ENCODE measurements around the gene CCDC97. TPM values are rescaled to one million over a fixed set of nuclear protein-coding genes. Genes with fewer than 3 reads are reported as not detected.

CCDC97 gene
- polyA plus RNA-seq, 1 of the 3 experiments (the other 2 are of a cell fraction): 9.6 TPM

GRCh38 chr19:41273076-41273475 is 36.9 kb upstream of the CCDC97 start:
- no peak overlapping the region for H3K9ac ChIP-seq
- ChIA-PET CTCF (no interaction called here), POLR2A (no interaction called here)
- H3K79me2 ChIP-seq (ENCODE audit: insufficient read depth): peaks cover 31% of the 10 kb centered on the region
- peaks cover 79 to 94% of the 10 kb centered on the region in 2 experiments for H3K36me3 ChIP-seq (replicated peaks in 1 of 2; ENCODE audit: control insufficient read depth in 1 of 2, insufficient read depth in 2 of 2, low read length in 1 of 2)
- no peak for DNase-seq
- H3K4me2 ChIP-seq: no peak overlapping the region
- no peaks in the 10 kb centered on the region for H3K27me3 ChIP-seq (ENCODE audit: insufficient read depth)
- no peak overlapping the region for H3K27ac ChIP-seq (ENCODE audit: low read depth in 2 of 2, low read length in 1 of 2)
- no peaks in the 10 kb centered on the region for H3K4me1 ChIP-seq (ENCODE audit: control insufficient read depth in 1 of 2, insufficient read depth in 2 of 2, low read depth in 1 of 2, low read length in 1 of 2)
- H3K4me3 ChIP-seq (ENCODE audit: low read depth in 2 of 2, low read length in 1 of 2): no peak overlapping the region
- no peaks in the 10 kb centered on the region for H3K9me3 ChIP-seq
- 95% methylated on average over 6 of the region's 6 CpGs for WGBS (ENCODE audit: low lambda C conversion rate)
- no peak overlapping the region for H2AFZ ChIP-seq (ENCODE audit: low read depth)
- no peak for TF ChIP-seq GATA2 (CRISPR knock-in tag; IDR thresholded peaks at IDR 0.05)
- TF ChIP-seq TEAD4 (IDR thresholded peaks at IDR 0.05; ENCODE audit: borderline replicate concordance, insufficient read depth): no peak
- TF ChIP-seq ELF1 (IDR thresholded peaks at IDR 0.05): no peak
- H3F3A ChIP-seq (replicated peaks; ENCODE audit: insufficient read depth): peaks cover 9% of the 10 kb centered on the region
- peaks cover 8% of the 10 kb centered on the region; the same call in 1 of the 2 replicates for H4K20me1 ChIP-seq (ENCODE audit: insufficient read depth)
- no peaks in the 10 kb centered on the region for H3K9me2 ChIP-seq

DNA sequence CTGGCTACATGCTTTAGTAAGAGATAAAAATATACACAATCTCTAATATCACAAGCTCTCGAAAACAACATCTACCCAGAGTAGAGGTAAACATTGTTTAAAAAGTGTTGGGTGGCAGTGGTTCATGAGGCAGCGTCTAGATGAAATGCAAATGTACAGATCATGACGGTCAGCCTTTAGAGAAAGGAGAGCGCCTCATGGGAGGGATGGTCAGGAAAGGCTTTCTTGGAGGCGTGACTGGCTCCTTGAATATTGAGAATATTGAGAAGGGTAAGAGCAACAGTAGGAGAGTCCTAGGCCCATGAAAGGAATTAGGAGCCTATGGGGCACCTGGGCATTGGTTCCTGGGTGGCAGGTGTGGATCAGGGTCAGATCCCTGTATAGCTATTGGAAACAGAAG is 35.2 kb upstream of the CCDC97 start:
- H3F3A ChIP-seq (replicated peaks; ENCODE audit: insufficient read depth): peaks cover 5% of the 10 kb centered on the region

DNA sequence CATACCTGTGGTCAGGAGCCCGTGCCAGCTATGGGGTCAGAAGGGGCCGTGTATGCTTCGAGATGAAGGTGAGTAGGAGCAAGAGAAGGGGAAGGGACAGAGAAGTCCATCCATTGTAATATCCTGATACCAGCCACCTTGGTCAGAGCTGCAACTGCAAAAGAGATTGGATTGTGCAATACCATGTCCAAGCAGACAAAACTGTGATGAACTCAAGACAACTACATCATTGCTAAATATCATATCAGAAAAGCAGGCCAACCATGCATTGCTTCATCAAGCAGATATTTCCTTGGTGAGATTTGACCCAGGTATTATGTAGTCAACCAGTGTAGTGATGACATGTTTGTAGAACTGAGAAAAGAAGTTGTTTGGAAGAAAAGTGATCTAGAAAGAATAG is 33.7 kb upstream of the CCDC97 start:
- no peaks in the 10 kb centered on the region for H3K27me3 ChIP-seq (ENCODE audit: insufficient read depth)
- no peak overlapping the region for H3K27ac ChIP-seq (ENCODE audit: low read depth in 2 of 2, low read length in 1 of 2)
- no peak overlapping the region for H3K4me3 ChIP-seq (ENCODE audit: low read depth in 2 of 2, low read length in 1 of 2)
- no peak for DNase-seq
- H3K4me1 ChIP-seq (ENCODE audit: control insufficient read depth in 1 of 2, insufficient read depth in 2 of 2, low read depth in 1 of 2, low read length in 1 of 2): no peaks in the 10 kb centered on the region
- TF ChIP-seq MXI1 (IDR thresholded peaks at IDR 0.05; ENCODE audit: low read depth, low read length) (no peak), RXRA (IDR thresholded peaks at IDR 0.05; ENCODE audit: borderline replicate concordance, low read depth) (no peak), NRF1 (IDR thresholded peaks at IDR 0.05; ENCODE audit: low read depth, low read length) (no peak), EZH2phosphoT487 (IDR thresholded peaks at IDR 0.05; ENCODE audit: borderline replicate concordance, low read depth) (no peak), GABPA (IDR thresholded peaks at IDR 0.05; ENCODE audit: low read depth) (no peak), GATA2 (CRISPR knock-in tag; IDR thresholded peaks at IDR 0.05) (no peak), NFIC (IDR thresholded peaks at IDR 0.05; ENCODE audit: borderline replicate concordance) (no peak), TAF1 (IDR thresholded peaks at IDR 0.05; ENCODE audit: borderline replicate concordance, low read depth, low read length) (no peak), POLR2AphosphoS5 (IDR thresholded peaks at IDR 0.05; ENCODE audit: low read depth, low read length) (no peak), SMC3 (IDR thresholded peaks at IDR 0.05; ENCODE audit: low read depth, low read length) (no peak), MEF2A (IDR thresholded peaks at IDR 0.05; ENCODE audit: borderline replicate concordance, low read depth) (no peak), TEAD4 (IDR thresholded peaks at IDR 0.05; ENCODE audit: borderline replicate concordance, insufficient read depth) (no peak), RFX5 (IDR thresholded peaks at IDR 0.05; ENCODE audit: low read length) (no peak)
- TF ChIP-seq, protein P1, sequence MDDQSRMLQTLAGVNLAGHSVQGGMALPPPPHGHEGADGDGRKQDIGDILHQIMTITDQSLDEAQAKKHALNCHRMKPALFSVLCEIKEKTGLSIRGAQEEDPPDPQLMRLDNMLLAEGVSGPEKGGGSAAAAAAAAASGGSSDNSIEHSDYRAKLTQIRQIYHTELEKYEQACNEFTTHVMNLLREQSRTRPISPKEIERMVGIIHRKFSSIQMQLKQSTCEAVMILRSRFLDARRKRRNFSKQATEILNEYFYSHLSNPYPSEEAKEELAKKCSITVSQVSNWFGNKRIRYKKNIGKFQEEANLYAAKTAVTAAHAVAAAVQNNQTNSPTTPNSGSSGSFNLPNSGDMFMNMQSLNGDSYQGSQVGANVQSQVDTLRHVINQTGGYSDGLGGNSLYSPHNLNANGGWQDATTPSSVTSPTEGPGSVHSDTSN (IDR thresholded peaks at IDR 0.05): no peak
- H3K79me2 ChIP-seq (ENCODE audit: insufficient read depth): peaks cover 9% of the 10 kb centered on the region
- no peaks in the 10 kb centered on the region for H3K9me2 ChIP-seq
- H3K36me3 ChIP-seq (replicated peaks in 1 of 2; ENCODE audit: control insufficient read depth in 1 of 2, insufficient read depth in 2 of 2, low read length in 1 of 2): peaks cover 88 to 95% of the 10 kb centered on the region in 2 experiments
- H4K20me1 ChIP-seq (ENCODE audit: insufficient read depth): 0 out of 2 replicates have a peak, but pooled peaks cover 4% of the 10 kb centered on the region
- no peaks in the 10 kb centered on the region for H3K9me3 ChIP-seq
- ChIA-PET POLR2A (no interaction called here), CTCF (interaction anchor here (2.5 kb wide), 1 partner anchor 32 kb away, joined by 11 read pairs; no protein-coding TSS in a partner anchor)
- H3K9ac ChIP-seq: no peak overlapping the region
- 67% methylated on average over 3 of the region's 3 CpGs for WGBS (ENCODE audit: low lambda C conversion rate)
- no peak overlapping the region for H2AFZ ChIP-seq (ENCODE audit: low read depth)
- H3K4me2 ChIP-seq: no peak overlapping the region
- peaks cover 5% of the 10 kb centered on the region for H3F3A ChIP-seq (replicated peaks; ENCODE audit: insufficient read depth)

More for the DNA sequence above, 35.2 kb upstream of the CCDC97 start:
- no peaks in the 10 kb centered on the region for H3K9me3 ChIP-seq
- ChIA-PET POLR2A (no interaction called here), CTCF (no interaction called here)
- TF ChIP-seq YY1 (IDR thresholded peaks at IDR 0.05; ENCODE audit: low read depth) (no peak), TEAD4 (IDR thresholded peaks at IDR 0.05; ENCODE audit: borderline replicate concordance, insufficient read depth) (no peak), GATA2 (CRISPR knock-in tag; IDR thresholded peaks at IDR 0.05) (no peak), JUND (IDR thresholded peaks at IDR 0.05) (no peak)
- TF ChIP-seq, protein P1 (IDR thresholded peaks at IDR 0.05): no peak
- TF ChIP-seq, protein P2, sequence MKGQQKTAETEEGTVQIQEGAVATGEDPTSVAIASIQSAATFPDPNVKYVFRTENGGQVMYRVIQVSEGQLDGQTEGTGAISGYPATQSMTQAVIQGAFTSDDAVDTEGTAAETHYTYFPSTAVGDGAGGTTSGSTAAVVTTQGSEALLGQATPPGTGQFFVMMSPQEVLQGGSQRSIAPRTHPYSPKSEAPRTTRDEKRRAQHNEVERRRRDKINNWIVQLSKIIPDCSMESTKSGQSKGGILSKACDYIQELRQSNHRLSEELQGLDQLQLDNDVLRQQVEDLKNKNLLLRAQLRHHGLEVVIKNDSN (IDR thresholded peaks at IDR 0.05; ENCODE audit: borderline replicate concordance, low read depth): no peak
- no peaks in the 10 kb centered on the region for H3K27me3 ChIP-seq (ENCODE audit: insufficient read depth)
- no peak overlapping the region for H3K9ac ChIP-seq
- no peak overlapping the region for H2AFZ ChIP-seq (ENCODE audit: low read depth)
- H3K36me3 ChIP-seq (replicated peaks in 1 of 2; ENCODE audit: control insufficient read depth in 1 of 2, insufficient read depth in 2 of 2, low read length in 1 of 2): peaks cover 81 to 95% of the 10 kb centered on the region in 2 experiments
- no peaks in the 10 kb centered on the region for H3K9me2 ChIP-seq
- peaks cover 14% of the 10 kb centered on the region for H3K79me2 ChIP-seq (ENCODE audit: insufficient read depth)
- H4K20me1 ChIP-seq (ENCODE audit: insufficient read depth): 0 out of 2 replicates have a peak, but pooled peaks cover 6% of the 10 kb centered on the region
- no peak overlapping the region for H3K27ac ChIP-seq (ENCODE audit: low read depth in 2 of 2, low read length in 1 of 2)
- whole genome bisulfite sequencing (ENCODE audit: low lambda C conversion rate): 94% methylated on average over 5 of the region's 5 CpGs
- DNase-seq: no peak
- no peak overlapping the region for H3K4me3 ChIP-seq (ENCODE audit: low read depth in 2 of 2, low read length in 1 of 2)
- H3K4me1 ChIP-seq (ENCODE audit: control insufficient read depth in 1 of 2, insufficient read depth in 2 of 2, low read depth in 1 of 2, low read length in 1 of 2): no peaks in the 10 kb centered on the region
- H3K4me2 ChIP-seq: no peak overlapping the region

Measured in SK-N-SH (cell line).